RWPE1 (cell line): ENCODE measurements around the gene UBE2K.
A peak's percentile ranks its signal among the peaks of the same experiment; 100 is the strongest.

Experiments
- CTCF ChIA-PET: fragments of 350-600 bp; sonication (Branson Sonifier 250); formaldehyde crosslinking; extraction: SDS; loops from one replicate; lab custom pipeline; 2021; lab: Yijun Ruan, JAX
- POLR2A ChIA-PET: fragments of 400-600 bp; formaldehyde crosslinking; extraction: SDS; loops from one replicate; lab custom pipeline; 2020; ENCODE audit warnings: antibody characterized with exemption; ENCODE audit not compliant: low non-redundant PET; lab: Yijun Ruan, JAX
- DNase-seq: peaks from one replicate; pipeline ENCODE4 v3.0.0; 2012; ENCODE audit warnings: low spot score
- H3K27ac ChIP-seq: fragments of 450-650 bp; 2 replicates; pipeline ENCODE4 v1.5.1; 2017
- TF ChIP-seq, protein P1 (sequence below): fragments of 450-650 bp; conservative IDR thresholded peaks from 2 replicates; pipeline ENCODE4 v1.5.1; 2017; ENCODE audit warnings: low read depth, mild to moderate bottlenecking

UBE2K gene

DNA sequence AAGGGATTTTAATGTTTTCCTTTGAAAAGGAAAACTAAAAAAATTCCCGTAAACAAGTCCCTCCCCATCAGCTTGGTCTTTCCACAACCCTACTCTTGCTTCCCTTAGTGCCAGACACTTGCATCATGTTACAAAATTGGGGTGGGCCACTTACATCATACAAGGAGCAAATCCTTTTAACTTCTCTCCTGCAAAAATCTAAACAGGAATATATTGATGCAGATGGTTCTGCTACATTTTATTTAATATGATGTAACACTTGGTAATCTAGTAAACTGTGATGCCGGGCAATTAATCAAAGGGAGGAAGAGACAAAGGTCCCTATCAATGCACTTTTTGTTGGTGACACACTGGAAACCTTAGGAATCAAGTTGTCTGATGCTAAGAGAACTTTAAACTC lies 125.3 kb downstream of the UBE2K start:
- ChIA-PET POLR2A (no interaction called here), CTCF (no interaction called here)
- no peak for DNase-seq
- H3K27ac ChIP-seq = no peak overlapping the region
- TF ChIP-seq, protein P1, sequence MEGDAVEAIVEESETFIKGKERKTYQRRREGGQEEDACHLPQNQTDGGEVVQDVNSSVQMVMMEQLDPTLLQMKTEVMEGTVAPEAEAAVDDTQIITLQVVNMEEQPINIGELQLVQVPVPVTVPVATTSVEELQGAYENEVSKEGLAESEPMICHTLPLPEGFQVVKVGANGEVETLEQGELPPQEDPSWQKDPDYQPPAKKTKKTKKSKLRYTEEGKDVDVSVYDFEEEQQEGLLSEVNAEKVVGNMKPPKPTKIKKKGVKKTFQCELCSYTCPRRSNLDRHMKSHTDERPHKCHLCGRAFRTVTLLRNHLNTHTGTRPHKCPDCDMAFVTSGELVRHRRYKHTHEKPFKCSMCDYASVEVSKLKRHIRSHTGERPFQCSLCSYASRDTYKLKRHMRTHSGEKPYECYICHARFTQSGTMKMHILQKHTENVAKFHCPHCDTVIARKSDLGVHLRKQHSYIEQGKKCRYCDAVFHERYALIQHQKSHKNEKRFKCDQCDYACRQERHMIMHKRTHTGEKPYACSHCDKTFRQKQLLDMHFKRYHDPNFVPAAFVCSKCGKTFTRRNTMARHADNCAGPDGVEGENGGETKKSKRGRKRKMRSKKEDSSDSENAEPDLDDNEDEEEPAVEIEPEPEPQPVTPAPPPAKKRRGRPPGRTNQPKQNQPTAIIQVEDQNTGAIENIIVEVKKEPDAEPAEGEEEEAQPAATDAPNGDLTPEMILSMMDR = no peak

DNA sequence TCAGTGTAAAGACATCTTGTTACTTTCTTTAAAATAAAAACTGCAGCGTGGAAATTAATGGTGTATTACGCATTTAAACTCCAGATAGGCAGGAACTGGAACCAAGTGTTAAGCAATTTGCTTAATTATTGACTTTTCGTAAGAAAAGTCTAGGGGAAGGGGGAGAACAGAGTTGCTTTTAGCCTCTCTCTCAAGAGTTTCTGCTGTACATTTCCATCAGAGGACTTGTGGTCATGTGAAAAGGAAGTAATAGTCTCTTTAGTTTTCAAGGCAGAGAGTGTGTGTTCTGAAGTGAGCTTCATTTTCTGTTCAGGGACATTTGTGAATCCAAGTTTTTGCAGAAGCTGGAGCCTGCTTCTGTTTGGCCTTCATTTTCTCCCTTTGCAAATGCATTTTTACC lies 127.2 kb downstream of the UBE2K start:
- TF ChIP-seq, protein P1 = no peak
- H3K27ac ChIP-seq = no peak overlapping the region
- CTCF ChIA-PET = interaction anchor here (0.6 kb wide), 1 partner anchor 112 kb away, joined by 4 read pairs; no protein-coding TSS in a partner anchor
- POLR2A ChIA-PET = no interaction called here
- no peak for DNase-seq

DNA sequence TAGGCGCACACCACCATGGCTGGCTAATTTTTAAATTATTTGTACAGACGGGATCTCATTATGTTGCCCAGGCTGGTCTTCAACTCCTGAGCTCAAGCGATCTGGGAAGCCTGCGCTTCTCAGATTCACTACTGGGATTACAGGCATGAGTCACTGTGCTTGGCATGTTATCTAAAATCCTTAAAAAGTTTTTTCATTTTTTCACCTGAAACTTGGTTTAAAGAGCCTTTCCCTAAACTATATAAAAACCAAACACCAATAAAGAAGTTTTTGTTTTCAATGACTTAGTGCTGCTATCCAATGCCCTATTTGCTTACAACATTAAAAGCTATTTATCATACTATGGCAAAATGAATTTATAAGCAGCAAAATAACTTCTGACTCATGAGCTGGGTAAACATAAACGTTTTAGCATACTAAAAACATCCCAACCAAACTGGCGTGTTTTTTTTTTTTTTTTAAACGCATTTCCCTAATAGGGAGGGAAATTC lies 127.8 kb downstream of the UBE2K start:
- TF ChIP-seq, protein P1 = no peak
- DNase-seq = peak; percentile 9
- ChIA-PET CTCF (interaction anchor here (0.6 kb wide), 1 partner anchor 113 kb away, joined by 4 read pairs; no protein-coding TSS in a partner anchor), POLR2A (no interaction called here)
- H3K27ac ChIP-seq = no peak overlapping the region
